SKM-1 treated with dmso at 0.1 percent for 144 hours (cell line): ENCODE measurements around the gene RAB1A.

Experiments
- DNase-seq: peaks from one replicate; lab custom pipeline; 2025; ENCODE audit not compliant: unreplicated experiment; lab: John Stamatoyannopoulos, UW

Gene RAB1A

GRCh38 chr2:65097844-65098243, 32.1 kb downstream of the RAB1A start:
- no peak for DNase-seq

GRCh38 chr2:65096948-65097347, 33.0 kb downstream of the RAB1A start:
- no peak for DNase-seq

GRCh38 chr2:65093211-65093610, 36.7 kb downstream of the RAB1A start:
- no peak for DNase-seq

- DNase-seq, result no peak
Measured at GRCh38 chr2:65092791-65093190, 37.1 kb downstream of the RAB1A start.

GRCh38 chr2:65085148-65085547, 44.8 kb downstream of the RAB1A start:
- DNase-seq, result no peak

- DNase-seq, result peak; percentile 70
Measured at GRCh38 chr2:65081232-65081685, 48.6 kb downstream of the RAB1A start.

- no peak for DNase-seq
Measured at GRCh38 chr2:65079017-65079416, 50.9 kb downstream of the RAB1A start.

- DNase-seq, result no peak
Measured at GRCh38 chr2:65077898-65078297, 52.0 kb downstream of the RAB1A start.

- no peak for DNase-seq
Measured at GRCh38 chr2:65076345-65076710, 53.6 kb downstream of the RAB1A start.

- DNase-seq, result no peak
Measured at GRCh38 chr2:65075605-65076344, 54.1 kb downstream of the RAB1A start.

GRCh38 chr2:65075176-65075575, 54.7 kb downstream of the RAB1A start:
- DNase-seq, result no peak

- no peak for DNase-seq
Measured at GRCh38 chr2:65073879-65074565, 55.9 kb downstream of the RAB1A start.

GRCh38 chr2:65072181-65072970, 57.5 kb downstream of the RAB1A start:
- DNase-seq, result no peak

- no peak for DNase-seq
Measured at GRCh38 chr2:65071499-65072180, 58.3 kb downstream of the RAB1A start.

- no peak for DNase-seq
Measured at GRCh38 chr2:65070856-65071255, 59.0 kb downstream of the RAB1A start.

- DNase-seq, result no peak
Measured at GRCh38 chr2:65070172-65070830, 59.6 kb downstream of the RAB1A start.

GRCh38 chr2:65069439-65069824, 60.5 kb downstream of the RAB1A start:
- no peak for DNase-seq

GRCh38 chr2:65067806-65068553, 61.9 kb downstream of the RAB1A start:
- no peak for DNase-seq

- DNase-seq, result peak; percentile 86
Measured at GRCh38 chr2:65064728-65065552, 65.0 kb downstream of the RAB1A start.
